ENCODE data around the gene EIF4G2.

EIF4G2 gene

GRCh38 chr11:10792385-10793068, 16.2 kb downstream of the EIF4G2 start:
- H3K27me3 ChIP-seq (ENCODE audit: control insufficient read depth, insufficient read depth, low read length): no peaks in the 10 kb centered on the region
- H3K36me3 ChIP-seq (ENCODE audit: control insufficient read depth, insufficient read depth, low read length): peaks cover 15% of the 10 kb centered on the region
- no peak overlapping the region for H3K27ac ChIP-seq (ENCODE audit: low read depth, low read length)
- H3K9me3 ChIP-seq (ENCODE audit: control insufficient read depth, insufficient read depth, low read depth, low read length): no peaks in the 10 kb centered on the region
- no peaks in the 10 kb centered on the region for H3K4me1 ChIP-seq (ENCODE audit: control insufficient read depth, insufficient read depth, low read length)
- 0 out of 2 replicates have a peak overlapping the region, but pooled peaks have one; percentile 14 for H3K4me3 ChIP-seq (ENCODE audit: low read depth, low read length)
- no peak overlapping the region for H3K9ac ChIP-seq (ENCODE audit: low read length)

DNA sequence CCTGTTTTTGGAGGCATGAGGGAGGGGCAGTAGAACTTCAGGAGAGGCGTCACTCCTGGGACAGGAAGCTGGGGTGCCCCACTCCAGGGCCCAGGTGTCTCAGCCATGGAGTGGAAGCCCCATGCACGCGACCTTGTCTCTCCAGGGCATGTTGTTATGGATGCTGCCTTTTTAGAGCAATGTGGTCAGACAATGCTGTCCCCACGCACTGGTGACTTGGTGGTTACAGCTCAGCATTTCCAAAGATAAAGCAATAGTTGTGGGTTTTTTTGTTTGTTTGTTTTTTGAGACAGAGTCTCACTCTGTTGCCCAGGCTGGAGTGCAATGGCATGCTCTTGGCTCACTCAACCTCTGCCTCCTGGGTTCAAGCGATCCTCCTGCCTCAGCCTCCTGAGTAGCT, 22.3 kb downstream of the EIF4G2 start:
- Histone ChIP-seq H3K27me3 (ENCODE audit: control insufficient read depth, insufficient read depth, low read length) (no peaks in the 10 kb centered on the region), H3K36me3 (ENCODE audit: control insufficient read depth, insufficient read depth, low read length) (no peaks in the 10 kb centered on the region), H3K4me1 (ENCODE audit: control insufficient read depth, insufficient read depth, low read length) (peaks cover 13% of the 10 kb centered on the region), H3K4me3 (ENCODE audit: low read depth, low read length) (no peak overlapping the region), H3K27ac (ENCODE audit: low read depth, low read length) (no peak overlapping the region), H3K9me3 (ENCODE audit: control insufficient read depth, insufficient read depth, low read depth, low read length) (no peaks in the 10 kb centered on the region), H3K9ac (ENCODE audit: low read length) (no peak overlapping the region)

GRCh38 chr11:10785146-10785474, 23.6 kb downstream of the EIF4G2 start:
- no peaks in the 10 kb centered on the region for H3K9me3 ChIP-seq (ENCODE audit: control insufficient read depth, insufficient read depth, low read depth, low read length)
- H3K4me1 ChIP-seq (ENCODE audit: control insufficient read depth, insufficient read depth, low read length): peaks cover 13% of the 10 kb centered on the region
- no peak overlapping the region for H3K9ac ChIP-seq (ENCODE audit: low read length)
- H3K36me3 ChIP-seq (ENCODE audit: control insufficient read depth, insufficient read depth, low read length): no peaks in the 10 kb centered on the region
- no peak overlapping the region for H3K27ac ChIP-seq (ENCODE audit: low read depth, low read length)
- H3K27me3 ChIP-seq (ENCODE audit: control insufficient read depth, insufficient read depth, low read length): no peaks in the 10 kb centered on the region
- no peak overlapping the region for H3K4me3 ChIP-seq (ENCODE audit: low read depth, low read length)

GRCh38 chr11:10784232-10785145, 24.2 kb downstream of the EIF4G2 start:
- peaks cover 13% of the 10 kb centered on the region for H3K4me1 ChIP-seq (ENCODE audit: control insufficient read depth, insufficient read depth, low read length)

DNA sequence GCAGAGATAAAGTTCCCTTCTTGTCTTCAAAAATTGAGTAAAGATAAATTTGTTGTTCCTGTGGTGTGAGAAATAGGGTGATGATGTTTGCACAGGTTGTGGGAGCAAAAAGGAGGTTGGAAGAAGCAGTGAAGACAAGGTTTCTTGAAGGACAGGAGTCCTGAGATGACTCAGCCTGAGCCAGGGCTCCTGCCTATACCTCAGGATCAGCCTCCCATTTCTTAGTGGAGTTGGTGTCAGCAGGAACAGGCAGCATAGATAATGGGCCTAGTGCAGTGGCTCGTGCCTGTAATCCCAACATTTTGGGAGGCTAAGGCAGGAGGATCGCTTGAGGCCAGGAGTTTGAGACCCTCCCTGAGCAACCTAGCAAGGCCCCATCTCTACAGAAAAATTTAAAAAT, 28.7 kb downstream of the EIF4G2 start:
- Histone ChIP-seq H3K36me3 (ENCODE audit: control insufficient read depth, insufficient read depth, low read length) (peaks cover 42% of the 10 kb centered on the region), H3K4me3 (ENCODE audit: low read depth, low read length) (no peak overlapping the region), H3K4me1 (ENCODE audit: control insufficient read depth, insufficient read depth, low read length) (peaks cover 9% of the 10 kb centered on the region), H3K9me3 (ENCODE audit: control insufficient read depth, insufficient read depth, low read depth, low read length) (no peaks in the 10 kb centered on the region), H3K27me3 (ENCODE audit: control insufficient read depth, insufficient read depth, low read length) (no peaks in the 10 kb centered on the region), H3K9ac (ENCODE audit: low read length) (no peak overlapping the region), H3K27ac (ENCODE audit: low read depth, low read length) (no peak overlapping the region)

More at GRCh38 chr11:10784232-10785145, 24.2 kb downstream of the EIF4G2 start:
- Histone ChIP-seq H3K9ac (ENCODE audit: low read length) (no peak overlapping the region), H3K27me3 (ENCODE audit: control insufficient read depth, insufficient read depth, low read length) (no peaks in the 10 kb centered on the region), H3K4me3 (ENCODE audit: low read depth, low read length) (no peak overlapping the region), H3K9me3 (ENCODE audit: control insufficient read depth, insufficient read depth, low read depth, low read length) (no peaks in the 10 kb centered on the region), H3K36me3 (ENCODE audit: control insufficient read depth, insufficient read depth, low read length) (0 out of 2 replicates have a peak, but pooled peaks cover under 1% of the 10 kb centered on the region), H3K27ac (ENCODE audit: low read depth, low read length) (no peak overlapping the region)

DNA sequence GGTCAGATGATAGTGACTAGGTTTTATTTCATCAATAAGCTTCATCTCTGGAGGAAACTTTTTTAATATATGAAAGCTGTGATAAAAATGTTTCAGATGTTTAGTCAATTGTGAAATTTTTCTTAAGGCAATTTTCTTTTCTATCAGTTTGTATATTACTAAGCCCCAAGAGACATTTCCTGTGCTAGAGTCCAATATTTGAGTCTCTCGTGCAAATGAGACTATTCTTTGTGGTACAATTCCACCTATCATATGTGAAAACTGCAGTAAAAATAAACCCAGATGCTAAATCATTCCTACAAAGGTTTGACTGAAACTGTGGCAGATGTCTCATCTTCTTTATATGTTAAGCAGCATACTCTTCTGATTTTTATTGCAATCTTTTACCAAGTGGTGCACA, 29.6 kb downstream of the EIF4G2 start:
- no peaks in the 10 kb centered on the region for H3K9me3 ChIP-seq (ENCODE audit: control insufficient read depth, insufficient read depth, low read depth, low read length)
- no peak overlapping the region for H3K27ac ChIP-seq (ENCODE audit: low read depth, low read length)
- H3K4me3 ChIP-seq (ENCODE audit: low read depth, low read length): no peak overlapping the region
- H3K4me1 ChIP-seq (ENCODE audit: control insufficient read depth, insufficient read depth, low read length): no peaks in the 10 kb centered on the region
- no peak overlapping the region for H3K9ac ChIP-seq (ENCODE audit: low read length)
- H3K36me3 ChIP-seq (ENCODE audit: control insufficient read depth, insufficient read depth, low read length): peaks cover 51% of the 10 kb centered on the region
- H3K27me3 ChIP-seq (ENCODE audit: control insufficient read depth, insufficient read depth, low read length): no peaks in the 10 kb centered on the region

- Histone ChIP-seq H3K27ac (ENCODE audit: low read depth, low read length) (no peak overlapping the region), H3K9ac (ENCODE audit: low read length) (no peak overlapping the region), H3K27me3 (ENCODE audit: control insufficient read depth, insufficient read depth, low read length) (no peaks in the 10 kb centered on the region), H3K4me3 (ENCODE audit: low read depth, low read length) (no peak overlapping the region), H3K36me3 (ENCODE audit: control insufficient read depth, insufficient read depth, low read length) (peaks cover 58% of the 10 kb centered on the region), H3K4me1 (ENCODE audit: control insufficient read depth, insufficient read depth, low read length) (no peaks in the 10 kb centered on the region), H3K9me3 (ENCODE audit: control insufficient read depth, insufficient read depth, low read depth, low read length) (no peaks in the 10 kb centered on the region)
Observed at GRCh38 chr11:10778217-10778970, 30.3 kb downstream of the EIF4G2 start.

GRCh38 chr11:10777806-10778205, 30.9 kb downstream of the EIF4G2 start:
- Histone ChIP-seq H3K9ac (ENCODE audit: low read length) (no peak overlapping the region), H3K4me3 (ENCODE audit: low read depth, low read length) (no peak overlapping the region), H3K27ac (ENCODE audit: low read depth, low read length) (no peak overlapping the region), H3K9me3 (ENCODE audit: control insufficient read depth, insufficient read depth, low read depth, low read length) (no peaks in the 10 kb centered on the region), H3K36me3 (ENCODE audit: control insufficient read depth, insufficient read depth, low read length) (peaks cover 64% of the 10 kb centered on the region), H3K27me3 (ENCODE audit: control insufficient read depth, insufficient read depth, low read length) (no peaks in the 10 kb centered on the region), H3K4me1 (ENCODE audit: control insufficient read depth, insufficient read depth, low read length) (no peaks in the 10 kb centered on the region)

DNA sequence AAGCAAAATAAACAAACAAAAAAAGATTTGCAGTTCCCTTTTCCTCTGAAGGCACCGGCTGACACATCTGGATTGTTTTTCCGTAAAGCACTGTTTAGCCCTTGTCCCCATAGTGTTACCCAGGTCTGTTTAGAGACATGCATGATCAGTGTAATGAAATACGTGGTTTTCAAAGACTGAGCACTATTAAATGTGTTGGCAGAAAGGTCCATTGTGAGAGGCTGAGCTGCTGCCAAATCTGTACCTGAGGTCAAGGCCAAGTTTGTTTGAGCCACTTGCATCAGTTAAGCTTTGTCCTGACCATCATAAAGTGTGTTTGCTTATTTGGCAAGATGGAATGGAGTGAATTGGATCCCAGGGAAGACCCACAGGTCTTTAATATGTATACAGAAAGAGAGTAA, 31.3 kb downstream of the EIF4G2 start:
- H3K4me3 ChIP-seq (ENCODE audit: low read depth, low read length): no peak overlapping the region
- H3K4me1 ChIP-seq (ENCODE audit: control insufficient read depth, insufficient read depth, low read length): no peaks in the 10 kb centered on the region
- peaks cover 68% of the 10 kb centered on the region for H3K36me3 ChIP-seq (ENCODE audit: control insufficient read depth, insufficient read depth, low read length)
- H3K27ac ChIP-seq (ENCODE audit: low read depth, low read length): no peak overlapping the region
- no peak overlapping the region for H3K9ac ChIP-seq (ENCODE audit: low read length)
- no peaks in the 10 kb centered on the region for H3K9me3 ChIP-seq (ENCODE audit: control insufficient read depth, insufficient read depth, low read depth, low read length)
- no peaks in the 10 kb centered on the region for H3K27me3 ChIP-seq (ENCODE audit: control insufficient read depth, insufficient read depth, low read length)

DNA sequence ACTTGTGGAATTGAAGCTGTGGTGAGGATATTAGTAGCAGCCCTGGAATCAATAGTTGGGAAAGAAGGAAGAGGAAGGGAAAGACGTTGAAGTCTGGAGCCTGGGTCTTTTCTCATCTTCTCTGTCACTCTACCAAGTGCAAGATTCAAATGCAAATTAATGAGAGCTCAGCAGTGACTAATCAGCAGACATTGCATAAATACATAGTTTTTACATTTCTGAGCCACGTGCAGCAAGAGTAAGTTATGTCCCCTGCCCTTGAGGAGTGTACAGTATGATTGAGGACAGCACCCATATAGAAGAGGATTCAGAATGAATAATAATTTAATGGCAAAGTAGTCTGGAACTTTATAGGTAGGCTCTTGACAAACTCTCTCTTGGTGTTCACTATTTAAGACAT, 33.9 kb downstream of the EIF4G2 start:
- H3K27ac ChIP-seq (ENCODE audit: low read depth, low read length): no peak overlapping the region
- no peak overlapping the region for H3K9ac ChIP-seq (ENCODE audit: low read length)
- H3K27me3 ChIP-seq (ENCODE audit: control insufficient read depth, insufficient read depth, low read length): no peaks in the 10 kb centered on the region
- H3K4me3 ChIP-seq (ENCODE audit: low read depth, low read length): no peak overlapping the region
- H3K9me3 ChIP-seq (ENCODE audit: control insufficient read depth, insufficient read depth, low read depth, low read length): no peaks in the 10 kb centered on the region
- no peaks in the 10 kb centered on the region for H3K4me1 ChIP-seq (ENCODE audit: control insufficient read depth, insufficient read depth, low read length)
- H3K36me3 ChIP-seq (ENCODE audit: control insufficient read depth, insufficient read depth, low read length): peaks cover 91% of the 10 kb centered on the region

DNA sequence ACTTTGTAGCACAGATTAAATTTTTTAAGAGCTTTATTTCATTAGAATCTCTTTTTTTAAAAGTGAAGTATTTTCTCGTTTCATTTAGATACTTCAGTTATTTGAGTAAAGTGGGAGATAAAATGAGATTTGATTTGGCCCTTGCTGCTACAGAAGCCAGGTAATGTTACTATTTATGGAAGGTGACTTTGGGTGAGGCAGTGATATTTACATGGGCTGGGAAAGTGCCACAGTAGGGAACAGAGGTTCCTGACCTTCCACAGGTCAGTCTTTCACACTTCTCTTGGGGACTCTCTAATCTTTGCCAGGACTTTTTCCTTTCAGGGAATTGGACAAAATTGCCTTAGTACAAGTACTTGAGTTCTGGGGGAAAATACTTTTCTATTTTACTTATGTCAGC, 37.3 kb downstream of the EIF4G2 start:
- Histone ChIP-seq H3K9me3 (ENCODE audit: control insufficient read depth, insufficient read depth, low read depth, low read length) (no peaks in the 10 kb centered on the region), H3K4me1 (ENCODE audit: control insufficient read depth, insufficient read depth, low read length) (peaks cover 4% of the 10 kb centered on the region; the same call in 1 of the 2 replicates), H3K27ac (ENCODE audit: low read depth, low read length) (no peak overlapping the region), H3K27me3 (ENCODE audit: control insufficient read depth, insufficient read depth, low read length) (no peaks in the 10 kb centered on the region), H3K4me3 (ENCODE audit: low read depth, low read length) (no peak overlapping the region), H3K36me3 (ENCODE audit: control insufficient read depth, insufficient read depth, low read length) (peaks cover 71% of the 10 kb centered on the region), H3K9ac (ENCODE audit: low read length) (no peak overlapping the region)
